OCI-LY1 (cell line): ENCODE results near the gene PCGF3.

Source experiments
- EZH2 ChIP-seq: fragments of 200-600 bp; sonication (generic), shearing (Covaris generic); IDR thresholded peaks from 2 replicates; pipeline ENCODE4 v1.8.0; 2017; ENCODE audit warnings: borderline replicate concordance, mixed run types, mild to moderate bottlenecking, antibody characterized with exemption, low read length, moderate library complexity, mixed read lengths
- TF ChIP-seq, protein P1 (sequence below): fragments of 200-600 bp; sonication (generic), shearing (Covaris generic); IDR thresholded peaks from 2 replicates; pipeline ENCODE4 v1.5.1; 2017; ENCODE audit warnings: mild to moderate bottlenecking, antibody characterized with exemption, low read length, moderate library complexity, mixed read lengths

DNA sequence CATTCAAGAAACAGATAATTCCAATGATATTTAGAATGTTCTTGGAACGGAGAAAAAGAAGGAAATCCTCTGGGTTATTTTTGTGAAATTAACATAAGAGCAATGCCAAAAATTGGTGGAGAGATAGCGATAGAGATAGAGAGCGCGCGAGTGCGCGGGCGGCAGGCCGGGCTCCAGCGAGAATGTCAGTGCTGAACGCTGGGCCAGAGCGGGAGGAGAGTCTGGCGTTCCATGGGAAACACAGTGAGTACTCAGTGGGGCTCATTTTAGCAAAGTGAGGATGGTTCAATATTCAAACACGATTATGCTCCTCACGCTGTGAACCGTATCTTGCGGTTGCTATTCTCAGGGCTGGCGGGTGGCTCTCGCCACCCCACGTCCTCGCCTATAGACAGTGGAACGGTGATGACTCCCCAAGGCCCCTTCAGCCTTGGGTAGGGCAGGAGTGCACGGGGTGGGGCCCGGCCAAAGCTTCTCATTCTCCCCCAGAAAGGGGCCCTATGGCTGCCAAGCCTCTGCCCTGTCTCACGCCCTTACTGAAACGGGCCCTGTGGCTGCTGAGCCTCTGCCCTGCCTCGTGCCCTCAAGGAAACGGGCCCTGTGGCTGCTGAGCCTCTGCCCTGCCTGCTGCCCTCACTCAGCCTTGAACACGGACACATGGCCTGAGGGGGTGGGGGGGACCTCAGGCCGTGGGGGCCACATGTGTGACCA, 103.4 kb downstream of the PCGF3 start:
- TF ChIP-seq, protein P1, sequence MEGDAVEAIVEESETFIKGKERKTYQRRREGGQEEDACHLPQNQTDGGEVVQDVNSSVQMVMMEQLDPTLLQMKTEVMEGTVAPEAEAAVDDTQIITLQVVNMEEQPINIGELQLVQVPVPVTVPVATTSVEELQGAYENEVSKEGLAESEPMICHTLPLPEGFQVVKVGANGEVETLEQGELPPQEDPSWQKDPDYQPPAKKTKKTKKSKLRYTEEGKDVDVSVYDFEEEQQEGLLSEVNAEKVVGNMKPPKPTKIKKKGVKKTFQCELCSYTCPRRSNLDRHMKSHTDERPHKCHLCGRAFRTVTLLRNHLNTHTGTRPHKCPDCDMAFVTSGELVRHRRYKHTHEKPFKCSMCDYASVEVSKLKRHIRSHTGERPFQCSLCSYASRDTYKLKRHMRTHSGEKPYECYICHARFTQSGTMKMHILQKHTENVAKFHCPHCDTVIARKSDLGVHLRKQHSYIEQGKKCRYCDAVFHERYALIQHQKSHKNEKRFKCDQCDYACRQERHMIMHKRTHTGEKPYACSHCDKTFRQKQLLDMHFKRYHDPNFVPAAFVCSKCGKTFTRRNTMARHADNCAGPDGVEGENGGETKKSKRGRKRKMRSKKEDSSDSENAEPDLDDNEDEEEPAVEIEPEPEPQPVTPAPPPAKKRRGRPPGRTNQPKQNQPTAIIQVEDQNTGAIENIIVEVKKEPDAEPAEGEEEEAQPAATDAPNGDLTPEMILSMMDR, result no peak
- no peak for TF ChIP-seq EZH2
